Stimulated activated CD4-positive, alpha-beta T cell treated with anti-CD3 and anti-CD28 coated beads, Interleukin-4, amount 100 ng/mL, for 1 hour (primary cell): ENCODE data around the gene IL15RA.

Source experiments
- DNase-seq: peaks from one replicate; pipeline ENCODE4 v3.0.0-alpha.2; 2020

Gene IL15RA

DNA sequence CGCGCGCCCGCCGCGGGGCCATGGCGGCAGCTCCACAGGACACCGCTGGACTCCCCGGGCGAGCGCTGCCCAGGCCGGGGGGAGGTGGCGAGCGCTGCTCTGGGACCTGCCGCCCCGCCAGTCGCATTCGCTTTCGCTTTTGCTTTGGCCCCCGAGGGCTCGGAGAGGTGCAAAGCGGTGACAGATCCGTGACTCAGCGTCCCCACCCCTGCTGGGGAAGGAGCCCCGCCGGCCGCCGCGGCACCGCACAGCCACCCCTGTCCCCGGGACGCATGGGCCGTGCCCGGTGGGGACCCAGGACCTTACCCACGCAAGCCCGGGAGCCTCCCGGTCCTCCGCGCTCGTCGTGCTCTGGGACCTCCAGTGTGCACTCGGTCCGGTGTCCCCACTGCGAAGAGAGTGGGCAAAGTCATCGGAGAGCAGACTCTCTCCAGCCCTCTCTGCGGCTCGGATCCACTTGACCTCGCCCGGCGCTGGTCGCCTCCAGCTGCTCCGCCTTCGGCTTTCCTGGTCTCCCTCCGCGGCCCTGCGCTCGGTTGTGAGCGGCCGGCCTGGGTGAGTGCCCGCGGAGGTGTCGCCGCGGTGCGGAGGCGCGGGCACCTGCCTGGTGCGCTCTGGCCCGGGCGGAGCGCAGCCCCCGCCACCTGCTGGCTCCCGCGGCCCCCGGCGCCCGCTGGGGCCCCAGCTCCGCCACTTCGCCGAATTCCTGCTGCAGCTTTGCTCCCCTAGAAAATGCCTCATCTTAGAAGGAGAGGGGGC, at the start of gene IL15RA:
TSS of gene IL15RA (minus strand) at position 73 of the 759 bp plus-strand sequence. CDS start at position 22, 51 bp downstream.
- DNase-seq: peak; percentile 92

DNA sequence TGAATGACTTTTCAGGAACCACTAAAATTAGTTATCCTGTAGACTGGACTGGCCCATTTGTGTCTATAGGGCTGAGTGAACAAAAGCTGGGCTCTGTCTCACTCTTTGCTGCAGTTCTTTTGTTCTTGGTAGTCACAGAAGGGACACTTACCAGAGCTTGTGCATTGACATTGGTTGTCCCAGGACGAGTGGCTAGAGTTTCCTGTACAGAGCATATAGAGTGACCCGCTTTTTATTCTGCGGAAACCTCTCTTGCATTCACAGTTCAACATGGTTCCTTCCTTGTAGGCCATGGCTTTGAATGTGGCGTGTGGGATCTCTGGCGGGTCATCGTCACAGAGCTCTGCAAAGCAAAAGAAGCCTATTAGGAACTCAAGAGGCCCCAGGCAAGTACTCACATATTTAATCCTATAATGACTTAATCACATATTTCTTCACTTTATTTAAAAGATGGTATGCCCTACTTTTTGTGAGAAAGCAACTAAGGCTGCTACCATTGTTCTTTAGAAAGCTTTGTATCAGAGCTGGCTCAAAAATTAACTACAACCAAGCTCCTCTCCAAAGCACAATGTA, 48.4 kb upstream of the IL15RA start:
- no peak for DNase-seq

GRCh38 chr10:6024334-6024682, 47.0 kb upstream of the IL15RA start:
- DNase-seq: no peak

DNA sequence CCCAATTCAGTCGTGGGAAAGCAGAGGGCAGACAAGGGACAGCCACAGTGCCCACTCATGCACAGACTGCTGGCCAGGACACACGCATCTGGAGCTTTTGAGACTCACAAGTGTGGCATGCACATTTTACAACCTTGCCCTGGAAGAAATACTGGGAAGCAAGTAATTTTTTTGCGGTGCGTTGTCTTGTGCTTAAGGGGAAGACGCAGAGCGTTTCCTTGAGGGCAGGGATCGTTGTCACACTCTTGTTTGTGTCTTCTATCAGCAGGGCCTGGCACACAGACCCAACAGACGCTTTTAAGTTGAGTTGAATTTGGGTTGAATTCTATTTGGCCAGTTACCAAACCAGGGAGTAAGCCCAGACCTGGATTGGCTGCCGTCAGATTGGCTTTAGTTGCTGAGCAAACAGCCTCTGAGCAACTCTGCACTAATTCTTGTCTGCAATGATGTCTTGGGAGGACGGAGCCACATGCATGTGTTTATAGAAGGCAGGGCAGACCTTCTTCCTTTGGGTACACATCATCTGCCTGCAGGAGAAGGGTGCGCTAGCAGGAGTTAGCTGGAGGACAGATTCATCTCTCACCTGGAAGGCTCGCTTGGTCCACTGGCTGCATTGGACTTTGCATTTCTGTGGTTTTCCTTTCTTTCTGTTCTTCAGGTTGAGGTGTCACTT, 46.5 kb upstream of the IL15RA start:
- no peak for DNase-seq

GRCh38 chr10:6022660-6023059, 45.3 kb upstream of the IL15RA start:
- no peak for DNase-seq

GRCh38 chr10:6020826-6021225, 43.5 kb upstream of the IL15RA start:
- DNase-seq: no peak

DNA sequence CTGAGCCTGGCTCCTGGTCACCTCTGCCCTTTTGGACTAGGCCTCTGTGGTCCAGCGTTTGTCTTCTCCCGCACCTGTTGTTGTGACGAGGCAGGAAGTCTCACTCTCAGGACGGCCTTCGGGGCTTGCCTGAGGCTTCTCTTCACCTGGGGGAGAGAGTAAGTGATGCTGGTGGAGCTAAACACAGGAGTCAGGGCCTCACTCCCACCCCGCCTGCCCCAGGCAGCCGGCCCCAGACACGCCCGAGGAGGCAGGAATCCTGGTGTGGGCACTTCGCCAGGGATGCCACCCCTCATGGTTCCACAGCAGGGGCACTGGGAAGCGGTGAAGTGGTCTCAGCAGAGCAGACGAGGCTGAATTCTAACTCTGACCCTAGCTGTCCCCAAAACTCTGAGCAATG, 42.5 kb upstream of the IL15RA start:
- DNase-seq: no peak

GRCh38 chr10:6019010-6019782, 41.9 kb upstream of the IL15RA start:
- DNase-seq: no peak

DNA sequence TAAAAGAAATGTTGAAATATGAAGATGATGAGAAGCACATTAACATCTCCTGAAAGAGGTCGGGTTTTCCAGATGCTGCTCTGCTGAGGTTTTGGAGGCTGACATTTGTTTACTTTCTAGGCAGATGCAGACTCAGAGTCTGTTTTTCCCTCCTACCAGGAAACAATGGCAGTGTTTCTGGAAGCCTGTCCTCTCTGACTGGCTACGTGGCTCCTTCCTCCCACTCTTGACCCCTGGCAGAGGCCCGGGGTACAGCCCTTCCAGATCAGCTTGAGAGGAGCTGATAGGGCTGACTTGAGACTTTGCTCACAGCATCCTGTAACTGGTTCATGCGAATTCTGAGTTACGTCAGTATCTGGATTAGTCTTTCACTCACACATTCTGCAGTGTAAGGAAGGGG, 41.1 kb upstream of the IL15RA start:
- DNase-seq: no peak

GRCh38 chr10:6017781-6018354, 40.5 kb upstream of the IL15RA start:
- DNase-seq: no peak

- DNase-seq: no peak
Measured at GRCh38 chr10:6014241-6014761, 37.0 kb upstream of the IL15RA start.

DNA sequence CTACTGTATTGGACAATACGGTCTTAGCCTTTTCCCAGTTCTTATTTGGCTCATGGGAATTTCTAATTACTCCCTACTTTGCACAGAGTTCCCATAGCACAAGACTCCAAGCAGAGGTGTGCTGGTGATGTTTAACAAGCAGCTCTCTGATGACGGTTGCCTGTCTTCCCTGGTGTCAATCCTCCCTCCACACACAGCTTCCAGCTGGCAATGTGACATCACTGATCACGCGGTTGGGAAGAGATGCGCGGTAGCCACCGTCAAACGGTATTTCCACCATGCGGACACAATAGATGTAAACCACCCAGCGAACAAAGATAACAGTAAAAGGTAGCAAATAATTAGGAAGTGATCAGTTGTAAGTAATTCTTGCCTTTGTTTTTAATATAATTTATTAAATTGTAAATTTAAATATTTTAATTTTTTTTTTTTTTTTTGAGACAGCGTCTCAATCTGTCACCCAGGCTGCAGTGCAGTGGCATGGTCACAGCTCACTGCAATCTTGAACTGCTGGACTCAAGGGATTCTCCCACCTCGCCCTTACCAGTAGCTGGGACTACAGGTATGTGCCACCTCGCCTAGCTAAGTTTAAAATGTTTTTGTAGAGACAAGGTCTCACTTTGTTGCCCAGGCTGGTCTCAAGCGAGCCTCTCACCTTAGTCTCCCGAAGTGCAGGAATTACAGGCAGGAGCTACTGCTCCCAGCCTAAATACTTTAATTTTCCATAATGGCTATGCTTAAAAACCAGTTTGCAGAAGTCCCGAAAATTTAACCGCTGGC, 36.3 kb upstream of the IL15RA start:
- no peak for DNase-seq

- DNase-seq: no peak
Measured at GRCh38 chr10:6012121-6012905, 35.0 kb upstream of the IL15RA start.

DNA sequence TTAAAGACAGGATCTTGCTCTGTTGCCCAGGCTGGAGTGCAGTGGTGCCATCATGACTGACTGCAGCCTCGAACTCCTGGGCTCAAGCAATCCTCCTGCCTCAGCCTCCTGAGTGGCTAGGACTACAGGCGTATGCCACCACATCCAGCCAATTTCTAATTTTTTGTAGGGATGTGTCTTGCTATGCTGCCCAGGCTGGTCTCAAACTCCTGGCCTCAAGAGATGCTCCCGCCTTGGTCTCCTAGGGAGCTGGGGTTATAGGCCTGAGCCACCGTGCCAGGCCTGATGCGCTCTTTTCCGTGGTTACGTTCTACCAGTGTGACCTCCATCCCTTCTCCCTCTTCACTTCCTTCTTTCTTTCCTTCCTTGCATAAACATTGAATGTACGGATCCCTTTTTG, 34.2 kb upstream of the IL15RA start:
- DNase-seq: no peak

DNA sequence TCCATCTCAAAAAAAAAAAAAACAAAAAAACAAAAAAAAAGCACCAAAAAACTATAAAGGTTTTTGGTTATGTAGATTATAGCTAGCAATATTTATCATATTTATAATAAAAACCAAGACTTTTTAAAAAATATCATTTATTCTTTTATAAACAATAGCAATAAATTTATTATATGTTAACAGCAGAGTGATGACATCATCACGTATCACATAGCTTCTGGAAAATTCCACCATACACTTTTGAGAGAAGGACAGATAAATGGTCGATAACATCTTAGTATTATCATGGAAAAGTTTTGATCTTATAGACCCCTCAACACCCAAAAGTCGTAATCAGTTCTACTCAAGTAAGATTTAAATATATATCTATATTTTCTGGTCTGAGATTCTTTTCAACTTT, 33.2 kb upstream of the IL15RA start:
- no peak for DNase-seq

DNA sequence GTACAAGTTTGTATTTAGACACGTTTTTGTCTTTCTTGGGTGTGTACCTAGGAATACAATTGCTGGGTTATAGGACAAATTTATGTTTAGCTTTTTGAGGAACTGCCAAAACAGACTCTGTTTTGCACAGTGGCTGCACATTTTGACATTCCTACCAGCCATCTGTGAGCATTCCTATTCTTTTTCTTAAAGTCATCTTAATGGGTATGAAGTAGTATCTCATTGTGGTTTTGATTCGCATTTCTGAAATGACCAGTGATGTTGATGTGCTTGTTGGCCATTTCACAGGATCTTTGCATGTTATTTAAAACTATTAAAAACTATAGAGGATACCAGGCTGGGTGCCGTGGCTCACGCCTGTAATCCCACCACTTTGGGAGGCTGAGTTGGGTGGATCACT, 32.6 kb upstream of the IL15RA start:
- no peak for DNase-seq

DNA sequence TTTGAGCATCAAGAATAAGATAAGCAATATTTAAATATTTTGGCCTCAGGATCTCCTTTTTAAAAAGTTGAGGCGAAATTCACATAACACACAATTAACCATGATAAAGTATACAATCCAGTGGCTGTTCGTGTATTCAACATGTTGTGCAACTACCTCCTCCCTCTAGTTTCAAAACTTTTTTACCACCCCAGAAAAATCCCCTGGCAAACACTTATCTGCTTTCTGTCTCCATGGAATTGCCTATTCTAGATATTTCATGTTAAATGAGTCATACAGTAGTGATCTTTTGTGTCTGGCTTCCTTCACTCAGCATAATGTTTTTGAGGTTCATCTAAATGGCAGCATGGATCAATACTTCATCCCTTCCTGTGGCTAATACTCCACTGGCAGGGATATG, 31.8 kb upstream of the IL15RA start:
- DNase-seq: no peak

DNA sequence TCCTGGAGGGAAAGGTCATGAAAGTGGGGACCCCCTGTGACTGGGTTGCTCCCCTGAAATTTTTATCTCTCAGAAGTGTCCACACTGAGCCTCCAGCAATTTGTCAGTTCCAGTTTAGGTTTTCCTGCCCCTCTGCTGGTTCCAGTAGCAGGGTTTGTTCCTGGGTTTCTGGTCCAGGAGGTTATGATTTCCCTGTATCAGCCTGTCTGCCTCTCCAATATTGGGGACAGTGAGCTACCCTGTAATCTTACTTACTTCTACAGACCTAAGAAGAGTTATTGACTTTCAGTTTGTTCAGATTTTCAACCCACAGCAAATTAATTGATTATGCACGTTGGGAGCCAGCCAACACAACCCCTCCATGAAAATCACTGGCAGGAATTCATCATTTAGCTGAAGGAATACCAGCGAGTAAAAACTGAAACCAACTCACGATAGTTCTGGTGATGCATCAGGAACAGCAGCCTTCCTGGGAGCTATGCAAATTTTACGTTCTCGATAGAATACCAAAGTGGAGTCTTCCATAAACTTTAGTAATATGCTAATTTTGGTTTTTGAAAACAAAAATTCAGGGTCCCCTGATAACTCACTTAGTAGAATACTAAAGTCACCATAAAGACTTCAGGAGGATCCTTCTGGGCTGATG, 31.3 kb upstream of the IL15RA start:
- no peak for DNase-seq

DNA sequence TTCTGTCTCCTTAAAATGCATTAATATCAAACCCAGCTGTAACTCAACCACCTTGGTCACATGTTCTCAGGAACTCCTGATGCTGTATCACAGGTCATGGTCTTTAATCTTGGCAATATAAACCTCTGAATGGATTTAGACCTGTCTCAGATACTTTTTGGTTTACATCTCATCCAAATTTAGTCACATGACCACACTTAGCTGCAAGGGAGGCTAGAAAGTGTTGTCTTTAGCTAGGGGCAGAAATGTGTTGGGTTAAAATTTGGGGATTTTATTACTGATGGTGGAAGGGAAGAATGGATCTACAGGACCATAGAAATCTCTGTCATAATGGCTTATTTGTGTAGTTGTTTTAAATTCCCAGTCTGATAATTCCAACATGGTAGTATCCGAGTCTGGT, 29.6 kb upstream of the IL15RA start:
- DNase-seq: no peak

DNA sequence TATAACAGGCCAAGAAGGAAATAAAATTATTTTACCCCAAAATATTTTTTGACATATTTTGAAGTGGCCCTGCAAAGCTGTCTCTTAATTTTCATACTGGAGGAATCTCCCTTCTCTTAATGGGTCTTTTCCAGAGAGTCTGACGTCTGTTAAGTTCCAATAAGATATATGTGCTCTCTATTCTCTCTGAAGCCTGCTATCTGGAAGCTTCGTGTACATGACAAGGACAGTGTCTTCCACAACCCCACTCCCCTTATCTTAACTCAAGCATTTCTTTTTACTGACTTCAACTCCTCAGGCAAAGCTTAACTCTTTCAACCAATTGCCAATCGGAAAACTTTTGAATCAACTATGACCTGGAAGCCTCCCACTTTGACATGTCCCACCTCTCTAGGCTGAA, 29.2 kb upstream of the IL15RA start:
- DNase-seq: no peak

DNA sequence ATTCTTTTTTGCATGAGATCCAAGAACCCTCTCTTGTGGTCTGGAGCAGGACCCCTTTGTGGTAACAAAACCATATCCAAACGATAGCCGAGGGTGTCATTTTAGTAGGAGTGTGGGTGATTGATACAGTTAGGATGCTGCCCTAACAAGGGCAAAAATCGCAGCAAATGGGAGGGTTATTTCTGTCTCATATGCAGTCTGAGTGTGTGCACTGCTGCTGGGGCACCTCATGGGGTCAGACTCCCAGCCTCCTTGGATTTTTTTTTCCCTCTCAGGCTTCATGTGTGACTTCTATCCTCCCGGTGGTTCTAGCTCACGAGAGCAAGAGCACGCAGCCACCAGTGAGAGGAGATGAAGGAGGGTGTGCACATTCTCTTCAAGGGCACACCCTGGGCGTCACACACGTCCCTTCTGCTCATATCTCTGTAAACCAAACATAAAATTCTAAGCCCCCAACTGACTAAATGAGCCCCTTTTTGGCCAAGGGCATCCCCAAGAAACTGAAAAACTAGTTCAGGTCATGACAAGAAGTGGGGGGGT, 28.6 kb upstream of the IL15RA start:
- no peak for DNase-seq
